Ishikawa (cell line): ENCODE results near the gene TMEM184B.

Experiments
- CEBPB ChIP-seq: IDR thresholded peaks from 2 replicates; pipeline ENCODE4 v1.6.1; 2012
- CREB1 ChIP-seq: IDR thresholded peaks from 2 replicates; pipeline ENCODE4 v1.6.1; 2012; ENCODE audit warnings: low read depth
- EGR1 ChIP-seq: IDR thresholded peaks from 2 replicates; pipeline ENCODE4 v1.6.1; 2012
- EP300 ChIP-seq: IDR thresholded peaks from 2 replicates; pipeline ENCODE4 v1.6.1; 2012; ENCODE audit warnings: borderline replicate concordance
- FOXM1 ChIP-seq: IDR thresholded peaks from 2 replicates; pipeline ENCODE4 v1.6.1; 2012; ENCODE audit warnings: low read depth, borderline replicate concordance
- MAX ChIP-seq: IDR thresholded peaks from 2 replicates; pipeline ENCODE4 v1.6.1; 2012
- NFIC ChIP-seq: IDR thresholded peaks from 2 replicates; pipeline ENCODE4 v1.6.1; 2012
- RAD21 ChIP-seq: IDR thresholded peaks from 2 replicates; pipeline ENCODE4 v1.6.1; 2012; ENCODE audit warnings: low read depth
- TAF1 ChIP-seq: IDR thresholded peaks from 2 replicates; pipeline ENCODE4 v1.6.1; 2012; ENCODE audit warnings: low read depth, mild to moderate bottlenecking
- TCF12 ChIP-seq: IDR thresholded peaks from 2 replicates; pipeline ENCODE4 v1.6.1; 2012; ENCODE audit warnings: low read depth
- TEAD4 ChIP-seq: IDR thresholded peaks from 2 replicates; pipeline ENCODE4 v1.6.1; 2012
- USF1 ChIP-seq: IDR thresholded peaks from 2 replicates; pipeline ENCODE4 v1.6.1; 2012
- YY1 ChIP-seq: IDR thresholded peaks from 2 replicates; pipeline ENCODE4 v1.6.1; 2012; ENCODE audit warnings: low read depth
- ZBTB7A ChIP-seq: IDR thresholded peaks from 2 replicates; pipeline ENCODE4 v1.6.1; 2012; ENCODE audit warnings: low read depth
- TF ChIP-seq, protein P1 (sequence below): IDR thresholded peaks from 2 replicates; pipeline ENCODE4 v1.6.1; 2012; ENCODE audit warnings: low read depth, mild to moderate bottlenecking

The TMEM184B gene

DNA sequence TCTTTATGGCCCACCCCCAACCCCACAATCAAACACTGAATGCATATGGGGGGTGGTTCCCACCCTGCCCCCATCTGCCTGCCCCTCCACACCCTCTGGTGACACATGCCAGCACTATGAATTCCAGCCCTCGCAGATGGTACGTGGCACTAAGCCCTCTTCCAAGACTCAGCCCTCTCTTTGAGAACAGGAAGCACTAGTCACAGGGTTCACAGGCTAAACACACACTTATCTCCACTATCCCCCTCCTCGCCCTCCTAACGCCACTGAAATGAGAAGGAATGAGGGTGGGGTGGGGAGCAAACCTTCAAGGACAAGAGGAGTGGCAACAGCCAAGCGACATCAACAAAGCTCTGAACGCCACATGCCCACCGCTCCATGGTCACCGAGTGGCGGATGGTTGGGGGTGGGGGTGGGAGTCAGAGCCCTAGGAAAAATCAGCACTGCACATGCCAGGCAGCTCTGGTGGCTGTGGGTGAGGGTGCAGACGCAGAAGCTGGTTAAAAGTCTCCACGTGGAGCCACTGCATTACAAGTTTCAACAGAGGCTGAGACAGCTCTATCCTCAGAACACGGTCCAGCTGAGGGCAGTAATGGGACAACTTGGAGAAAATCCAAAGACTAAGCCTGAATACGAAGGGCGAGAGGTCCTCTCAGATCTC is 33.6 kb downstream of the TMEM184B start:
- no peak for TF ChIP-seq CEBPB
- no peak for TF ChIP-seq CREB1
- TF ChIP-seq TAF1 = no peak
- TF ChIP-seq EP300 = no peak
- TF ChIP-seq EGR1 = no peak
- TF ChIP-seq TEAD4 = no peak; the same call in 1 of the 2 replicates
- TF ChIP-seq ZBTB7A = no peak
- TF ChIP-seq, protein P1, sequence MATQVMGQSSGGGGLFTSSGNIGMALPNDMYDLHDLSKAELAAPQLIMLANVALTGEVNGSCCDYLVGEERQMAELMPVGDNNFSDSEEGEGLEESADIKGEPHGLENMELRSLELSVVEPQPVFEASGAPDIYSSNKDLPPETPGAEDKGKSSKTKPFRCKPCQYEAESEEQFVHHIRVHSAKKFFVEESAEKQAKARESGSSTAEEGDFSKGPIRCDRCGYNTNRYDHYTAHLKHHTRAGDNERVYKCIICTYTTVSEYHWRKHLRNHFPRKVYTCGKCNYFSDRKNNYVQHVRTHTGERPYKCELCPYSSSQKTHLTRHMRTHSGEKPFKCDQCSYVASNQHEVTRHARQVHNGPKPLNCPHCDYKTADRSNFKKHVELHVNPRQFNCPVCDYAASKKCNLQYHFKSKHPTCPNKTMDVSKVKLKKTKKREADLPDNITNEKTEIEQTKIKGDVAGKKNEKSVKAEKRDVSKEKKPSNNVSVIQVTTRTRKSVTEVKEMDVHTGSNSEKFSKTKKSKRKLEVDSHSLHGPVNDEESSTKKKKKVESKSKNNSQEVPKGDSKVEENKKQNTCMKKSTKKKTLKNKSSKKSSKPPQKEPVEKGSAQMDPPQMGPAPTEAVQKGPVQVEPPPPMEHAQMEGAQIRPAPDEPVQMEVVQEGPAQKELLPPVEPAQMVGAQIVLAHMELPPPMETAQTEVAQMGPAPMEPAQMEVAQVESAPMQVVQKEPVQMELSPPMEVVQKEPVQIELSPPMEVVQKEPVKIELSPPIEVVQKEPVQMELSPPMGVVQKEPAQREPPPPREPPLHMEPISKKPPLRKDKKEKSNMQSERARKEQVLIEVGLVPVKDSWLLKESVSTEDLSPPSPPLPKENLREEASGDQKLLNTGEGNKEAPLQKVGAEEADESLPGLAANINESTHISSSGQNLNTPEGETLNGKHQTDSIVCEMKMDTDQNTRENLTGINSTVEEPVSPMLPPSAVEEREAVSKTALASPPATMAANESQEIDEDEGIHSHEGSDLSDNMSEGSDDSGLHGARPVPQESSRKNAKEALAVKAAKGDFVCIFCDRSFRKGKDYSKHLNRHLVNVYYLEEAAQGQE = no peak
- no peak for TF ChIP-seq NFIC
- no peak for TF ChIP-seq FOXM1
- no peak for TF ChIP-seq YY1
- no peak for TF ChIP-seq TCF12
- TF ChIP-seq USF1 = no peak
- TF ChIP-seq RAD21 = no peak
- TF ChIP-seq MAX = no peak

DNA sequence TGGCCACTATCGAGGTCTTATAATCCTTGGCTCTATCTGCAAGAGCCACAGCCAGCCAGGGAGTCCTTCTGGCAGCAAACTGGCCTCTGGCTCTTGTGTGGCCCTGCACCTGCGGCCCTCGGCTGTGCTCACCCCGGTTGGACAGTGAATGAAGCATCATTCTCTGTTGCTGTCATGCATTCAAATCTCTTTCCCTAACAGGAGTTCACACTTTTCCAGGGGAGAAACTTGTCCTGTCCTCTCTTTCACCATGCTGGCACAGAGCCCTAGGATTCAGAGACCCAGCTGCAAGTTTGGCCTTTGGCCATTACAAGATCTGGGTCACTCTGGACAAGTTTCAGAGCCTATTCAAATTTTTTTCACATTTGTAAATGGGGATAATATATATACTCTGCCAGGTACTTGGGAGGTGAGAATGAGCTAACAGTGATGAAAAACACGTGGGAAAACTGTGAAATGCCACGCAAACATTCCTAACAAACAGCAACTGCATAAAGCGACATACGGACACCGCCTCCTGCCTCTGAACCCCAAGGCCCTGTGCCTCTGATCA is 34.2 kb downstream of the TMEM184B start:
- no peak for TF ChIP-seq MAX
- no peak for TF ChIP-seq CEBPB
- TF ChIP-seq ZBTB7A = no peak
- TF ChIP-seq USF1 = no peak
- TF ChIP-seq, protein P1 = no peak
- TF ChIP-seq FOXM1 = no peak
- TF ChIP-seq EP300 = no peak
- no peak for TF ChIP-seq TAF1
- TF ChIP-seq RAD21 = no peak
- TF ChIP-seq YY1 = no peak

GRCh38 chr22:38236786-38237185 is 36.0 kb downstream of the TMEM184B start:
- TF ChIP-seq TCF12 (no peak), NFIC (no peak), MAX (no peak), USF1 (peak; percentile 46; the same call in 1 of the 2 replicates), ZBTB7A (no peak), TEAD4 (no peak)

GRCh38 chr22:38235240-38235850 is 37.5 kb downstream of the TMEM184B start:
- no peak for TF ChIP-seq ZBTB7A
- no peak for TF ChIP-seq CEBPB
- TF ChIP-seq RAD21 = no peak
- no peak for TF ChIP-seq TCF12
- TF ChIP-seq, protein P1 = no peak
- no peak for TF ChIP-seq CREB1
- no peak for TF ChIP-seq EGR1
- no peak for TF ChIP-seq TAF1
